Fibroblast of gingiva (primary cell): ENCODE data around the gene ZFYVE9.

Source experiments
- DNase-seq: peaks from one replicate; pipeline ENCODE4 v3.0.0-alpha.2; 2011; ENCODE audit warnings: low read depth

The ZFYVE9 gene

GRCh38 chr1:52334906-52335528 is 193.1 kb downstream of the ZFYVE9 start:
- DNase-seq: no peak

- no peak for DNase-seq
Observed at GRCh38 chr1:52337439-52337838, 195.6 kb downstream of the ZFYVE9 start.

- no peak for DNase-seq
Observed at GRCh38 chr1:52341655-52342260, 199.9 kb downstream of the ZFYVE9 start.

- no peak for DNase-seq
Observed at GRCh38 chr1:52343979-52344378, 202.1 kb downstream of the ZFYVE9 start.

- no peak for DNase-seq
Observed at GRCh38 chr1:52345252-52345651, 203.4 kb downstream of the ZFYVE9 start.

- no peak for DNase-seq
Observed at GRCh38 chr1:52346653-52347052, 204.8 kb downstream of the ZFYVE9 start.

GRCh38 chr1:52348704-52349300 is 206.9 kb downstream of the ZFYVE9 start:
- peak; percentile 15 for DNase-seq

GRCh38 chr1:52352690-52353089 is 210.8 kb downstream of the ZFYVE9 start:
- no peak for DNase-seq

GRCh38 chr1:52355436-52355835 is 213.5 kb downstream of the ZFYVE9 start:
- DNase-seq: no peak

GRCh38 chr1:52355847-52356505 is 214.1 kb downstream of the ZFYVE9 start:
- DNase-seq: no peak

- no peak for DNase-seq
Observed at GRCh38 chr1:52356818-52357355, 215.0 kb downstream of the ZFYVE9 start.

- no peak for DNase-seq
Observed at GRCh38 chr1:52357397-52357796, 215.5 kb downstream of the ZFYVE9 start.

- no peak for DNase-seq
Observed at GRCh38 chr1:52358851-52359497, 217.1 kb downstream of the ZFYVE9 start.

- no peak for DNase-seq
Observed at GRCh38 chr1:52359676-52360594, 218.0 kb downstream of the ZFYVE9 start.

- no peak for DNase-seq
Observed at GRCh38 chr1:52360595-52360968, 218.7 kb downstream of the ZFYVE9 start.

- no peak for DNase-seq
Observed at GRCh38 chr1:52364235-52364839, 222.4 kb downstream of the ZFYVE9 start.

GRCh38 chr1:52365071-52365745 is 223.3 kb downstream of the ZFYVE9 start:
- peak; percentile 70 for DNase-seq

GRCh38 chr1:52365746-52366516 is 224.0 kb downstream of the ZFYVE9 start, which contains the start of gene CC2D1B:
TSS of gene CC2D1B (minus strand) at chr1:52366205. CDS start at chr1:52364620, 1,585 bp downstream.
- DNase-seq: peak; percentile 95

GRCh38 chr1:52366517-52366827 is 224.6 kb downstream of the ZFYVE9 start:
- DNase-seq: no peak

- no peak for DNase-seq
Observed at GRCh38 chr1:52367272-52367671, 225.4 kb downstream of the ZFYVE9 start.
